DLD1 (cell line): ENCODE data around the gene EFNA3.

Experiments used
- in situ Hi-C: cut with HindIII; loops from 2 replicates; pipeline ENCODE4 v1.10.0; 2017; ENCODE audit warnings: low sequenced_read_pairs

Gene EFNA3

GRCh38 chr1:155130272-155131006 lies 51.8 kb downstream of the EFNA3 start:
- in situ Hi-C loops, result no loop called here

- in situ Hi-C loops, result no loop called here
Measured at GRCh38 chr1:155131285-155131684, 52.6 kb downstream of the EFNA3 start.

GRCh38 chr1:155131856-155132255 lies 53.2 kb downstream of the EFNA3 start:
- in situ Hi-C loops, result no loop called here

GRCh38 chr1:155133799-155134281 lies 55.2 kb downstream of the EFNA3 start:
- in situ Hi-C loops, result no loop called here

GRCh38 chr1:155134322-155134721 lies 55.7 kb downstream of the EFNA3 start:
- in situ Hi-C loops, result no loop called here

- in situ Hi-C loops, result no loop called here
Measured at GRCh38 chr1:155134880-155135414, 56.3 kb downstream of the EFNA3 start.

DNA sequence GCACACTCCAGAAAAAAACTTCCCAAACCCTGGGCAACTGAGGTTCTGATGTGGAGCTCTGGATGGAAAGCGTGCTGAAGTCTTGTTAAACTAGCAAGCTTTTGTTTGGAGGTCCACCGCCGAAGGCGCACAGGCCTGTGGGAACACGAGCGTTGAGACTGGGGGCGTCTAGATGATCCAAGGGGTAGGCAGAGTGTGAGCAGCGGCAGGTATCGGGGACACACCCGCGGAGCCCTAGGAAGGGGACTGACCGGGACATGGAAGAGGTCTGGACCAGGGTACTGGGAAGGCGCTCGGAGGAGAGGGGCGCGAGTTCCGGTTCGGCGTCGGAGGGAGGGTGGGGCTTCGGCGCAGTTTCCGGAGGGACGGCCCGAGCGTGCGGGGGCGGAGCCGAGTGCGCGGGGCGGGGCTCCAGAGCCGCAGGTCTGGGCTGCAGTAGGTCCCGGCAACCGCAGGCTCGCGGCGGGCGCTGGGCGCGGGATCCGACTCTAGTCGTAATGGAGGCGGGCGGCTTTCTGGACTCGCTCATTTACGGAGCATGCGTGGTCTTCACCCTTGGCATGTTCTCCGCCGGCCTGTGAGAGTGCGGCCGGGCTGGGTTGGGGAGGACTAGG lies 56.9 kb downstream of the EFNA3 start, which contains the start of gene SLC50A1:
Gene SLC50A1 (plus strand): TSS at position 438 of the 614 bp plus-strand sequence. CDS start 60 bp downstream, at position 498.
- in situ Hi-C loops, result no loop called here

- in situ Hi-C loops, result no loop called here
Measured at GRCh38 chr1:155136748-155137147, 58.1 kb downstream of the EFNA3 start.
